ENCODE results near the gene ARL15. TPM values are rescaled to one million over a fixed set of nuclear protein-coding genes. Genes with fewer than 3 reads are reported as not detected.

ARL15 gene
- total RNA-seq, 1 experiment from 2014 or later: 0.50 TPM

GRCh38 chr5:54000011-54000410, 310.4 kb downstream of the ARL15 start:
- H3K4me1 ChIP-seq (replicated peaks; ENCODE audit: insufficient read depth): no peaks in the 10 kb centered on the region
- intact Hi-C loops (cut with micrococcal nuclease; ENCODE audit: unreplicated experiment): no loop called here
- H3K9me3 ChIP-seq (ENCODE audit: insufficient read depth, low read depth): no peaks in the 10 kb centered on the region
- no TSS peak for BruUV-seq (replicated peaks)
- H3K9me2 ChIP-seq (ENCODE audit: insufficient read depth): no peaks in the 10 kb centered on the region
- no peaks in the 10 kb centered on the region for H3K79me2 ChIP-seq (ENCODE audit: low read depth)
- H3K4me2 ChIP-seq: no peak overlapping the region
- no peak overlapping the region for H2AFZ ChIP-seq
- DNase-seq: no peak
- CTCF ChIA-PET: no interaction called here
- no peaks in the 10 kb centered on the region for H3F3A ChIP-seq (ENCODE audit: insufficient read depth, low read depth)
- POLR2A ChIA-PET (ENCODE audit: unreplicated experiment): interaction anchor here (0.5 kb wide), 1 partner anchor 475 kb away, joined by 7 read pairs; no protein-coding TSS in a partner anchor
- no peaks in the 10 kb centered on the region for H3K36me3 ChIP-seq (ENCODE audit: low read depth)
- H3K27ac ChIP-seq: no peak overlapping the region
- TF ChIP-seq EZH2 (IDR thresholded peaks at IDR 0.05; ENCODE audit: low read depth) (no peak), CTCF (conservative IDR thresholded peaks at IDR 0.05) (no peak)
- no peaks in the 10 kb centered on the region for H4K20me1 ChIP-seq (ENCODE audit: insufficient read depth)
- no peak overlapping the region for H3K4me3 ChIP-seq
- H3K27me3 ChIP-seq (ENCODE audit: insufficient read depth, low read depth): no peaks in the 10 kb centered on the region

- no peaks in the 10 kb centered on the region for H4K20me1 ChIP-seq (ENCODE audit: insufficient read depth)
- H3K9me3 ChIP-seq (ENCODE audit: insufficient read depth, low read depth): no peaks in the 10 kb centered on the region
- H3K36me3 ChIP-seq (ENCODE audit: low read depth): no peaks in the 10 kb centered on the region
- no peaks in the 10 kb centered on the region for H3K27me3 ChIP-seq (ENCODE audit: insufficient read depth, low read depth)
- H3K4me1 ChIP-seq (replicated peaks; ENCODE audit: insufficient read depth): no peaks in the 10 kb centered on the region
- no peak for TF ChIP-seq EZH2 (IDR thresholded peaks at IDR 0.05; ENCODE audit: low read depth)
- TF ChIP-seq CTCF (conservative IDR thresholded peaks at IDR 0.05): no peak
- no peaks in the 10 kb centered on the region for H3F3A ChIP-seq (ENCODE audit: insufficient read depth, low read depth)
- ChIA-PET CTCF (no interaction called here), POLR2A (ENCODE audit: unreplicated experiment) (no interaction called here)
- H3K4me3 ChIP-seq: no peak overlapping the region
- no peaks in the 10 kb centered on the region for H3K9me2 ChIP-seq (ENCODE audit: insufficient read depth)
- H3K79me2 ChIP-seq (ENCODE audit: low read depth): no peaks in the 10 kb centered on the region
- BruUV-seq (replicated peaks): no TSS peak
- H2AFZ ChIP-seq: no peak overlapping the region
- H3K27ac ChIP-seq: no peak overlapping the region
- intact Hi-C loops (cut with micrococcal nuclease; ENCODE audit: unreplicated experiment): no loop called here
- no peak for DNase-seq
- H3K4me2 ChIP-seq: no peak overlapping the region
These were observed 312.4 kb downstream of the ARL15 start for GRCh38 chr5:53997736-53998627.

GRCh38 chr5:53996008-53996407, 314.4 kb downstream of the ARL15 start:
- no TSS peak for BruUV-seq (replicated peaks)
- ChIA-PET CTCF (no interaction called here), POLR2A (ENCODE audit: unreplicated experiment) (no interaction called here)
- no peaks in the 10 kb centered on the region for H3K36me3 ChIP-seq (ENCODE audit: low read depth)
- H3K4me3 ChIP-seq: no peak overlapping the region
- H3F3A ChIP-seq (ENCODE audit: insufficient read depth, low read depth): no peaks in the 10 kb centered on the region
- no peak overlapping the region for H3K27ac ChIP-seq
- H4K20me1 ChIP-seq (ENCODE audit: insufficient read depth): no peaks in the 10 kb centered on the region
- no peaks in the 10 kb centered on the region for H3K4me1 ChIP-seq (replicated peaks; ENCODE audit: insufficient read depth)
- TF ChIP-seq EZH2 (IDR thresholded peaks at IDR 0.05; ENCODE audit: low read depth) (no peak), CTCF (conservative IDR thresholded peaks at IDR 0.05) (no peak)
- no peaks in the 10 kb centered on the region for H3K27me3 ChIP-seq (ENCODE audit: insufficient read depth, low read depth)
- H3K79me2 ChIP-seq (ENCODE audit: low read depth): no peaks in the 10 kb centered on the region
- DNase-seq: no peak
- no peaks in the 10 kb centered on the region for H3K9me3 ChIP-seq (ENCODE audit: insufficient read depth, low read depth)
- no peak overlapping the region for H2AFZ ChIP-seq
- H3K9me2 ChIP-seq (ENCODE audit: insufficient read depth): no peaks in the 10 kb centered on the region
- intact Hi-C loops (cut with micrococcal nuclease; ENCODE audit: unreplicated experiment): no loop called here
- H3K4me2 ChIP-seq: no peak overlapping the region
